HCT116 (cell line): ENCODE results near the gene SCAF4. TPM values are rescaled to one million over a fixed set of nuclear protein-coding genes. Genes with fewer than 3 reads are reported as not detected.

Source experiments
- ATAC-seq: fragments of 200-7000 bp; cut with Tn5 transposase; 2 replicates; pipeline ENCODE4 v1.9.1; 2020; ENCODE audit warnings: mild to moderate bottlenecking, moderate library complexity
- BruUV-seq: library from RNA; stranded (reverse); fragments of 400-500 nt; replicated peaks from 2 replicates; lab custom pipeline; 2021; lab: Mats Ljungman, UMichigan
- CTCF ChIA-PET: fragments of 300-600 bp; sonication (Branson Sonifier 250); formaldehyde crosslinking; loops from one replicate; lab custom pipeline; 2021; ENCODE audit warnings: antibody characterized with exemption; lab: Charles Lee
- POLR2A ChIA-PET: fragments of 300-600, 350-600 bp; sonication (Branson Sonifier 250); formaldehyde crosslinking; loops from one replicate; lab custom pipeline; 2021; ENCODE audit warnings: antibody characterized with exemption; lab: Charles Lee
- RAD21 ChIA-PET, 2 experiments: fragments of 300-600 bp; sonication (Branson Sonifier 250); formaldehyde crosslinking; loops; one replicate each; lab custom pipeline; 2023; ENCODE audit warnings: low total read pairs in 2 of 2; ENCODE audit not compliant: uncharacterized antibody in 2 of 2, unreplicated experiment in 2 of 2, low non-redundant PET in 1 of 2; lab: Charles Lee
- DNase-seq: peaks from one replicate; pipeline ENCODE4 v3.0.0-alpha.2; 2010; ENCODE audit warnings: low read depth, low spot score
- H2AFZ ChIP-seq: fragments of 200-600 bp; shearing (Covaris generic), sonication (generic); 2 replicates; pipeline ENCODE4 v1.6.1; 2017; ENCODE audit warnings: low read depth, mixed run types, mixed read lengths, antibody characterized with exemption, low read length; ENCODE audit not compliant: poor library complexity, severe bottlenecking
- H3K27ac ChIP-seq: 2 replicates; pipeline ENCODE4 v1.5.1; 2012; ENCODE audit warnings: low read depth, low read length
- H3K27me3 ChIP-seq: fragments of 200-600 bp; sonication (generic); 2 replicates; pipeline ENCODE4 v1.6.1; 2016; ENCODE audit warnings: mixed run types, low read length, mixed read lengths; ENCODE audit not compliant: insufficient read depth
- H3K36me3 ChIP-seq, 2 experiments: fragments of 200-500 bp in 1 of 2; fragments of 200-600 bp in 1 of 2; sonication (Bioruptor generic) in 1 of 2; sonication (generic) in 1 of 2; 2 replicates each; pipeline versions ENCODE4 v1.5.1 to v1.6.1; 2014 to 2016; ENCODE audit warnings: low read length in 2 of 2, inconsistent platforms in 1 of 2, mixed read lengths in 1 of 2, mixed run types in 1 of 2; ENCODE audit not compliant: insufficient read depth in 2 of 2, control insufficient read depth in 1 of 2
- H3K4me1 ChIP-seq, 2 experiments: fragments of 200-600 bp in 1 of 2; sonication (generic) in 1 of 2; 2 replicates each; pipeline versions ENCODE4 v1.5.1 to v1.6.1; 2012 to 2017; ENCODE audit warnings: low read length in 2 of 2, inconsistent platforms in 1 of 2, mild to moderate bottlenecking in 1 of 2, mixed read lengths in 1 of 2, mixed run types in 1 of 2, moderate library complexity in 1 of 2; ENCODE audit not compliant: insufficient read depth in 2 of 2, control insufficient read depth in 1 of 2
- H3K4me2 ChIP-seq: fragments of 200-600 bp; sonication (generic); 2 replicates; pipeline ENCODE4 v1.6.1; 2017; ENCODE audit warnings: mixed run types, low read length, mixed read lengths
- H3K4me3 ChIP-seq, 2 experiments: fragments of 200-600 bp in 1 of 2; sonication (generic) in 1 of 2; replicated peaks in 1 of 2; 2 replicates each; pipeline ENCODE4 v1.5.1; 2011 to 2016; ENCODE audit warnings: low read length in 2 of 2, control low read depth in 1 of 2, low read depth in 1 of 2, mild to moderate bottlenecking in 1 of 2, mixed read lengths in 1 of 2, mixed run types in 1 of 2
- H3K79me2 ChIP-seq: fragments of 200-600 bp; sonication (generic); 2 replicates; pipeline ENCODE4 v1.6.1; 2017; ENCODE audit warnings: mild to moderate bottlenecking, mixed run types, low read length, moderate library complexity, mixed read lengths; ENCODE audit not compliant: insufficient read depth
- H3K9ac ChIP-seq: fragments of 200-600 bp; sonication (generic); 2 replicates; pipeline ENCODE4 v1.6.1; 2016; ENCODE audit warnings: low read length, mixed read lengths
- H3K9me2 ChIP-seq: fragments of 200-600 bp; sonication (generic), shearing (Covaris generic); 2 replicates; pipeline ENCODE4 v1.6.1; 2017; ENCODE audit warnings: mixed run types, mild to moderate bottlenecking, moderate library complexity; ENCODE audit not compliant: insufficient read depth
- H3K9me3 ChIP-seq, 2 experiments: fragments of 200-500 bp in 1 of 2; fragments of 200-600 bp in 1 of 2; sonication (Bioruptor generic) in 1 of 2; sonication (generic) in 1 of 2; 2 replicates each; pipeline ENCODE4 v1.6.1; 2014 to 2017; ENCODE audit warnings: low read length in 2 of 2, mixed read lengths in 2 of 2, inconsistent platforms in 1 of 2, low read depth in 1 of 2, mild to moderate bottlenecking in 1 of 2, mixed run types in 1 of 2, moderate library complexity in 1 of 2; ENCODE audit not compliant: control insufficient read depth in 1 of 2, insufficient read depth in 1 of 2
- H4K20me1 ChIP-seq: fragments of 200-600 bp; sonication (generic), shearing (Covaris generic); 2 replicates; pipeline ENCODE4 v1.6.1; 2017; ENCODE audit warnings: mixed run types, mild to moderate bottlenecking, moderate library complexity; ENCODE audit not compliant: insufficient read depth
- ATF3 ChIP-seq: IDR thresholded peaks from 2 replicates; pipeline ENCODE4 v1.6.1; 2012
- CBX3 ChIP-seq: IDR thresholded peaks from 2 replicates; pipeline ENCODE4 v1.6.1; 2012; ENCODE audit warnings: low read depth
- CEBPB ChIP-seq: IDR thresholded peaks from 2 replicates; pipeline ENCODE4 v1.6.1; 2012; ENCODE audit warnings: low read depth
- EZH2 ChIP-seq: fragments of 200-600 bp; sonication (generic); IDR thresholded peaks from 2 replicates; pipeline ENCODE4 v1.6.1; 2017; ENCODE audit warnings: antibody characterized with exemption, mixed run types
- EZH2phosphoT487 ChIP-seq: fragments of 200-600 bp; IDR thresholded peaks from 2 replicates; pipeline ENCODE4 v1.6.1; 2018; ENCODE audit warnings: antibody characterized with exemption, borderline replicate concordance
- FOSL1 ChIP-seq: IDR thresholded peaks from 2 replicates; pipeline ENCODE4 v1.6.1; 2012; ENCODE audit warnings: low read depth
- JUND ChIP-seq: IDR thresholded peaks from 2 replicates; pipeline ENCODE4 v1.6.1; 2012
- POLR2A ChIP-seq: IDR thresholded peaks from 2 replicates; pipeline ENCODE4 v1.7.0; 2011; ENCODE audit warnings: borderline replicate concordance; ENCODE audit not compliant: insufficient read depth, insufficient read length; ENCODE audit errors: extremely low read depth
- POLR2AphosphoS5 ChIP-seq: IDR thresholded peaks from 2 replicates; pipeline ENCODE4 v1.6.1; 2011; ENCODE audit warnings: mild to moderate bottlenecking, low read depth, low read length, moderate library complexity
- RAD21 ChIP-seq: IDR thresholded peaks from 2 replicates; pipeline ENCODE4 v1.6.1; 2012; ENCODE audit warnings: low read depth, mild to moderate bottlenecking
- SP1 ChIP-seq: IDR thresholded peaks from 2 replicates; pipeline ENCODE4 v1.6.1; 2012; ENCODE audit warnings: low read depth
- SRF ChIP-seq: IDR thresholded peaks from 2 replicates; pipeline ENCODE4 v1.6.1; 2012; ENCODE audit warnings: low read depth
- TCF7L2 ChIP-seq: IDR thresholded peaks from 2 replicates; pipeline ENCODE4 v1.7.0; 2011; ENCODE audit warnings: borderline replicate concordance, inconsistent platforms; ENCODE audit not compliant: insufficient read depth, insufficient read length; ENCODE audit errors: extremely low read depth
- ZFX ChIP-seq: fragments of 450-650 bp; IDR thresholded peaks from 2 replicates; pipeline ENCODE4 v1.6.1; 2017
- ZNF274 ChIP-seq: fragments of 200-500 bp; sonication (Bioruptor generic); IDR thresholded peaks from 2 replicates; pipeline ENCODE4 v1.6.1; 2014; ENCODE audit warnings: mild to moderate bottlenecking, low read depth, low read length, inconsistent platforms
- intact Hi-C: fragments of 100-400 bp; cut with micrococcal nuclease; formaldehyde crosslinking; loops from 2 replicates; pipeline ENCODE4 v1.10.0; 2022
- total RNA-seq: library from RNA; stranded (reverse); gene quantifications from one replicate; pipeline ENCODE4 v1.2.1, GENCODE V29; 2021; ENCODE audit not compliant: unreplicated experiment
- TF ChIP-seq, protein P1 (sequence below): IDR thresholded peaks from 2 replicates; pipeline ENCODE4 v1.6.1; 2012
- TF ChIP-seq, protein P2 (sequence below), 3 experiments: fragments of 200-600 bp in 1 of 3; sonication (generic) in 1 of 3; IDR thresholded peaks in 2 of 3; conservative IDR thresholded peaks in 1 of 3; 2 replicates each; pipeline ENCODE4 v1.5.1; 2012 to 2017; ENCODE audit warnings: low read depth in 2 of 3, low read length in 2 of 3, antibody characterized with exemption in 1 of 3, borderline replicate concordance in 1 of 3, control low read depth in 1 of 3, mild to moderate bottlenecking in 1 of 3, mixed read lengths in 1 of 3, mixed run types in 1 of 3, moderate library complexity in 1 of 3; ENCODE audit not compliant: insufficient read depth in 1 of 3

The SCAF4 gene
- total RNA-seq, 1 experiment from 2014 or later, result 31.1 TPM

DNA sequence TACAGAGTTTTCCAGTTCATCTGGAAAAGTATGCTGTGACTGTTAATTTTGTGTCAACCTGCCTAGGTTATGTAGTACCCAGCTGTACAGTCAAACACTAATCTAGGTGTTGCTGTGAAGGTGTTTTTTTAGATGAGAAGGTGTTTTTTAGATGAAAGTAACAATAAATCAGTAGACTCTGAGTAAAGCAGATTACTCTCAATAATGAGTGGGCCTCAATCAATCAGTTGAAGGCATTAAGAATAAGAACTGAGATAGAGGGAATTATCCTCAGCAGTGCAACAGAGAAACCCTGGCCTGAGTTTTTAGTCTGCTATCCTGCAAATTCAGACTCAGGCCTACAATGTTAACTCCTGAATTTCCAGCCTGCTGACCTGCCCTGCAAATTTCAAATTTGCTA, 33.5 kb downstream of the SCAF4 start (continued):
- TF ChIP-seq ATF3 (no peak), SP1 (no peak), EZH2 (no peak), SRF (no peak), EZH2phosphoT487 (no peak), ZFX (no peak), TCF7L2 (no peak), CBX3 (no peak), RAD21 (no peak)
- TF ChIP-seq, protein P1, sequence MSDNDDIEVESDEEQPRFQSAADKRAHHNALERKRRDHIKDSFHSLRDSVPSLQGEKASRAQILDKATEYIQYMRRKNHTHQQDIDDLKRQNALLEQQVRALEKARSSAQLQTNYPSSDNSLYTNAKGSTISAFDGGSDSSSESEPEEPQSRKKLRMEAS, result no peak
- TF ChIP-seq, protein P2, sequence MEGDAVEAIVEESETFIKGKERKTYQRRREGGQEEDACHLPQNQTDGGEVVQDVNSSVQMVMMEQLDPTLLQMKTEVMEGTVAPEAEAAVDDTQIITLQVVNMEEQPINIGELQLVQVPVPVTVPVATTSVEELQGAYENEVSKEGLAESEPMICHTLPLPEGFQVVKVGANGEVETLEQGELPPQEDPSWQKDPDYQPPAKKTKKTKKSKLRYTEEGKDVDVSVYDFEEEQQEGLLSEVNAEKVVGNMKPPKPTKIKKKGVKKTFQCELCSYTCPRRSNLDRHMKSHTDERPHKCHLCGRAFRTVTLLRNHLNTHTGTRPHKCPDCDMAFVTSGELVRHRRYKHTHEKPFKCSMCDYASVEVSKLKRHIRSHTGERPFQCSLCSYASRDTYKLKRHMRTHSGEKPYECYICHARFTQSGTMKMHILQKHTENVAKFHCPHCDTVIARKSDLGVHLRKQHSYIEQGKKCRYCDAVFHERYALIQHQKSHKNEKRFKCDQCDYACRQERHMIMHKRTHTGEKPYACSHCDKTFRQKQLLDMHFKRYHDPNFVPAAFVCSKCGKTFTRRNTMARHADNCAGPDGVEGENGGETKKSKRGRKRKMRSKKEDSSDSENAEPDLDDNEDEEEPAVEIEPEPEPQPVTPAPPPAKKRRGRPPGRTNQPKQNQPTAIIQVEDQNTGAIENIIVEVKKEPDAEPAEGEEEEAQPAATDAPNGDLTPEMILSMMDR (IDR thresholded peaks at IDR 0.05 in 2 of 3, conservative IDR thresholded peaks at IDR 0.05 in 1 of 3; ENCODE audit: borderline replicate concordance in 1 of 3, insufficient read depth in 1 of 3, low read depth in 2 of 3, low read length in 2 of 3), result no peak

GRCh38 chr21:31696424-31696823, 35.5 kb downstream of the SCAF4 start:
- no peaks in the 10 kb centered on the region for H3K27me3 ChIP-seq
- H4K20me1 ChIP-seq, result no peaks in the 10 kb centered on the region
- ChIA-PET RAD21 (no interaction called here), CTCF (no interaction called here), POLR2A (no interaction called here)
- H3K9me3 ChIP-seq, result no peaks in the 10 kb centered on the region
- intact Hi-C loops, result no loop called here
- no peak overlapping the region for H3K4me3 ChIP-seq
- no peaks in the 10 kb centered on the region for H3K9me2 ChIP-seq
- H3K27ac ChIP-seq, result no peak overlapping the region
- H3K4me2 ChIP-seq, result no peak overlapping the region
- ATAC-seq (no peak), DNase-seq (no peak)
- peaks cover 31% of the 10 kb centered on the region for H3K79me2 ChIP-seq
- no TSS peak for BruUV-seq
- no peak overlapping the region for H2AFZ ChIP-seq
- peaks cover 46 to 80% of the 10 kb centered on the region in 2 experiments for H3K36me3 ChIP-seq
- H3K9ac ChIP-seq, result no peak overlapping the region
- H3K4me1 ChIP-seq, result no peaks in the 10 kb centered on the region
- no peak for TF ChIP-seq SP1
- no peak for TF ChIP-seq CEBPB
- no peak for TF ChIP-seq POLR2AphosphoS5
- no peak for TF ChIP-seq SRF
- no peak for TF ChIP-seq POLR2A
- TF ChIP-seq, protein P2 (IDR thresholded peaks at IDR 0.05 in 2 of 3, conservative IDR thresholded peaks at IDR 0.05 in 1 of 3; ENCODE audit: borderline replicate concordance in 1 of 3, insufficient read depth in 1 of 3, low read depth in 2 of 3, low read length in 2 of 3), result no peak
- TF ChIP-seq, protein P1, result no peak
- no peak for TF ChIP-seq FOSL1
- TF ChIP-seq ZNF274, result no peak
- no peak for TF ChIP-seq ZFX
- TF ChIP-seq EZH2phosphoT487, result no peak
- no peak for TF ChIP-seq CBX3
- TF ChIP-seq TCF7L2, result no peak
- TF ChIP-seq JUND, result no peak
